ENCODE measurements around the gene ARR3.

DNA sequence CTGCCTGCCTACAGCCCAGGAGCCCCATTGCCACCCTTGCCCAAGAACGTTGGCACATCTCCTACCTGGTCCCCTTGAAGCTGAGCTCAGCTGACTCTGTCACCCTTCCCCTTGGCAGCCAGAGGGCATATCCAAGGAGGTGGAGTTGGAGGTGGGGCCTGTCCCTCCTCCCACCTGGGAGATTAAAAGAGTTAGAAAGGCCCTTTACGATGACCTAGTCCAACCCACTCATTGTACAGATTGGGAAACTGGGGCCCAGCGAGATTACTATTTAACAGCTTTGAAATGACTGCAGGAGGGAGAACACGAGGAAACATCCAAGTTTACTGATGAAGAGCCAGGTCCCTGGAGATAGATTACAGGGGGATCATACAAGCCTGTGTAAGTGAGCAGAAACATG is 8.0 kb upstream of the ARR3 start, which contains the start of gene P2RY4:
- TF ChIP-seq, protein P1, sequence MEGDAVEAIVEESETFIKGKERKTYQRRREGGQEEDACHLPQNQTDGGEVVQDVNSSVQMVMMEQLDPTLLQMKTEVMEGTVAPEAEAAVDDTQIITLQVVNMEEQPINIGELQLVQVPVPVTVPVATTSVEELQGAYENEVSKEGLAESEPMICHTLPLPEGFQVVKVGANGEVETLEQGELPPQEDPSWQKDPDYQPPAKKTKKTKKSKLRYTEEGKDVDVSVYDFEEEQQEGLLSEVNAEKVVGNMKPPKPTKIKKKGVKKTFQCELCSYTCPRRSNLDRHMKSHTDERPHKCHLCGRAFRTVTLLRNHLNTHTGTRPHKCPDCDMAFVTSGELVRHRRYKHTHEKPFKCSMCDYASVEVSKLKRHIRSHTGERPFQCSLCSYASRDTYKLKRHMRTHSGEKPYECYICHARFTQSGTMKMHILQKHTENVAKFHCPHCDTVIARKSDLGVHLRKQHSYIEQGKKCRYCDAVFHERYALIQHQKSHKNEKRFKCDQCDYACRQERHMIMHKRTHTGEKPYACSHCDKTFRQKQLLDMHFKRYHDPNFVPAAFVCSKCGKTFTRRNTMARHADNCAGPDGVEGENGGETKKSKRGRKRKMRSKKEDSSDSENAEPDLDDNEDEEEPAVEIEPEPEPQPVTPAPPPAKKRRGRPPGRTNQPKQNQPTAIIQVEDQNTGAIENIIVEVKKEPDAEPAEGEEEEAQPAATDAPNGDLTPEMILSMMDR (IDR thresholded peaks at IDR 0.05), result no peak
- TF ChIP-seq POLR2A (IDR thresholded peaks at IDR 0.05), result no peak
